PC-9 (cell line): ENCODE results near the gene GALNT11. TPM values are rescaled to one million over a fixed set of nuclear protein-coding genes. Genes with fewer than 3 reads are reported as not detected.

Experiments
- BruUV-seq: library from RNA; stranded (reverse); fragments of 400-500 nt; replicated peaks from 2 replicates; lab custom pipeline; 2021; lab: Mats Ljungman, UMichigan
- CTCF ChIA-PET: fragments of 300-600 bp; sonication (Branson Sonifier 250); formaldehyde crosslinking; loops from one replicate; lab custom pipeline; 2022; ENCODE audit warnings: antibody characterized with exemption; lab: Charles Lee
- POLR2A ChIA-PET: fragments of 300-600 bp; sonication (Branson Sonifier 250); formaldehyde crosslinking; loops from one replicate; lab custom pipeline; 2022; ENCODE audit warnings: antibody characterized with exemption; ENCODE audit not compliant: unreplicated experiment; lab: Charles Lee
- DNase-seq, 2 experiments: peaks; one replicate each; pipeline versions ENCODE4 v3.0.0 to v3.0.0-alpha.2; 2015 to 2022; ENCODE audit warnings: mixed read lengths in 1 of 2
- H2AFZ ChIP-seq: fragments of 200-600 bp; sonication (generic); 2 replicates; pipeline ENCODE4 v1.8.1; 2017; ENCODE audit warnings: antibody characterized with exemption
- H3F3A ChIP-seq: fragments of 200-600 bp; sonication (generic); 2 replicates; pipeline ENCODE4 v1.8.1; 2017; ENCODE audit warnings: antibody characterized with exemption, mild to moderate bottlenecking, low read depth; ENCODE audit not compliant: insufficient read depth
- H3K27ac ChIP-seq: fragments of 200-600 bp; sonication (generic); 2 replicates; pipeline ENCODE4 v1.6.1; 2016; ENCODE audit warnings: mixed run types
- H3K27me3 ChIP-seq: fragments of 200-600 bp; sonication (generic); 2 replicates; pipeline ENCODE4 v1.6.1; 2016; ENCODE audit warnings: low read depth, mixed run types; ENCODE audit not compliant: insufficient read depth
- H3K36me3 ChIP-seq: fragments of 200-600 bp; sonication (generic); 2 replicates; pipeline ENCODE4 v1.6.1; 2016; ENCODE audit warnings: low read depth, mixed run types
- H3K4me1 ChIP-seq: fragments of 200-600 bp; sonication (generic); replicated peaks from 2 replicates; pipeline ENCODE4 v1.6.1; 2016; ENCODE audit warnings: mixed run types; ENCODE audit not compliant: insufficient read depth
- H3K4me2 ChIP-seq: fragments of 200-600 bp; sonication (generic); 2 replicates; pipeline ENCODE4 v1.6.1; 2017; ENCODE audit warnings: mixed run types
- H3K4me3 ChIP-seq: fragments of 200-600 bp; sonication (generic); 2 replicates; pipeline ENCODE4 v1.6.1; 2016; ENCODE audit warnings: mixed run types
- H3K79me2 ChIP-seq: fragments of 200-600 bp; sonication (generic); 2 replicates; pipeline ENCODE4 v1.6.1; 2017; ENCODE audit warnings: low read depth, mixed run types
- H3K9me2 ChIP-seq: fragments of 200-600 bp; sonication (generic); 2 replicates; pipeline ENCODE4 v1.8.1; 2017; ENCODE audit warnings: mild to moderate bottlenecking; ENCODE audit not compliant: insufficient read depth
- H3K9me3 ChIP-seq: fragments of 200-600 bp; sonication (generic); 2 replicates; pipeline ENCODE4 v1.8.1; 2016; ENCODE audit warnings: low read depth; ENCODE audit not compliant: insufficient read depth
- H4K20me1 ChIP-seq: fragments of 200-600 bp; sonication (generic); 2 replicates; pipeline ENCODE4 v1.8.1; 2017; ENCODE audit not compliant: insufficient read depth
- CTCF ChIP-seq: fragments of 200-600 bp; sonication (generic); conservative IDR thresholded peaks from 2 replicates; pipeline ENCODE4 v1.6.1; 2017; ENCODE audit warnings: mixed run types, antibody characterized with exemption, mild to moderate bottlenecking, moderate library complexity
- EZH2 ChIP-seq: fragments of 200-600 bp; sonication (generic); IDR thresholded peaks from 2 replicates; pipeline ENCODE4 v1.8.0; 2017; ENCODE audit warnings: antibody characterized with exemption, low read depth
- intact Hi-C: fragments of 100-400 bp; cut with micrococcal nuclease; formaldehyde crosslinking; loops from one replicate; pipeline ENCODE4 v1.10.0; 2022; ENCODE audit not compliant: unreplicated experiment
- total RNA-seq: library from RNA; stranded (reverse); gene quantifications from 2 replicates; pipeline ENCODE4 v1.2.3, GENCODE V29; 2021

The GALNT11 gene
- total RNA-seq, 1 experiment from 2014 or later: 28.8 TPM

- no peak overlapping the region for H3K4me2 ChIP-seq
- no peak for DNase-seq
- H3K9me2 ChIP-seq: no peaks in the 10 kb centered on the region
- H3K27ac ChIP-seq: no peak overlapping the region
- H2AFZ ChIP-seq: no peak overlapping the region
- no peaks in the 10 kb centered on the region for H3K4me1 ChIP-seq
- intact Hi-C loops: no loop called here
- no peaks in the 10 kb centered on the region for H3K27me3 ChIP-seq
- no peaks in the 10 kb centered on the region for H3K79me2 ChIP-seq
- H3F3A ChIP-seq: no peaks in the 10 kb centered on the region
- no peaks in the 10 kb centered on the region for H4K20me1 ChIP-seq
- CTCF ChIA-PET: interaction anchor here (0.6 kb wide), 2 partner anchors 434 to 814 kb away, joined by 3 read pairs; no protein-coding TSS in a partner anchor
- TF ChIP-seq CTCF: no peak
- TF ChIP-seq EZH2: no peak
- BruUV-seq: no TSS peak
- H3K9me3 ChIP-seq: no peaks in the 10 kb centered on the region
- no peak overlapping the region for H3K4me3 ChIP-seq
- peaks cover 23% of the 10 kb centered on the region for H3K36me3 ChIP-seq
- POLR2A ChIA-PET: no interaction called here
Measured at GRCh38 chr7:152117356-152117755, 91.9 kb downstream of the GALNT11 start.

- Histone ChIP-seq H3K27ac (no peak overlapping the region), H3K4me1 (no peaks in the 10 kb centered on the region), H3K9me2 (no peaks in the 10 kb centered on the region), H3K4me2 (no peak overlapping the region), H3F3A (no peaks in the 10 kb centered on the region), H3K36me3 (peaks cover 25% of the 10 kb centered on the region; the same call in 1 of the 2 replicates), H3K79me2 (no peaks in the 10 kb centered on the region), H3K9me3 (0 out of 2 replicates have a peak, but pooled peaks cover 4% of the 10 kb centered on the region), H3K27me3 (no peaks in the 10 kb centered on the region), H4K20me1 (no peaks in the 10 kb centered on the region), H3K4me3 (no peak overlapping the region), H2AFZ (no peak overlapping the region)
- no peak for DNase-seq
- no TSS peak for BruUV-seq
- ChIA-PET CTCF (no interaction called here), POLR2A (no interaction called here)
- TF ChIP-seq EZH2 (no peak), CTCF (no peak)
- intact Hi-C loops: no loop called here
Measured at GRCh38 chr7:152120210-152120609, 94.7 kb downstream of the GALNT11 start.

GRCh38 chr7:152120776-152121175, 95.3 kb downstream of the GALNT11 start:
- no TSS peak for BruUV-seq
- intact Hi-C loops: no loop called here
- H3K9me2 ChIP-seq: no peaks in the 10 kb centered on the region
- H2AFZ ChIP-seq: no peak overlapping the region
- no peaks in the 10 kb centered on the region for H3K79me2 ChIP-seq
- no peak overlapping the region for H3K4me3 ChIP-seq
- H4K20me1 ChIP-seq: no peaks in the 10 kb centered on the region
- TF ChIP-seq EZH2 (no peak), CTCF (no peak)
- POLR2A ChIA-PET: no interaction called here
- 0 out of 2 replicates have a peak, but pooled peaks cover 4% of the 10 kb centered on the region for H3K9me3 ChIP-seq
- no peak overlapping the region for H3K4me2 ChIP-seq
- H3K27me3 ChIP-seq: no peaks in the 10 kb centered on the region
- no peaks in the 10 kb centered on the region for H3F3A ChIP-seq
- CTCF ChIA-PET: no interaction called here
- no peak for DNase-seq
- peaks cover 25% of the 10 kb centered on the region; the same call in 1 of the 2 replicates for H3K36me3 ChIP-seq
- H3K4me1 ChIP-seq: no peaks in the 10 kb centered on the region
- H3K27ac ChIP-seq: no peak overlapping the region
